ENCODE measurements around the gene EHMT1.

EHMT1 gene

GRCh38 chr9:137789295-137789895, 170.6 kb downstream of the EHMT1 start:
- Histone ChIP-seq H3K27me3 (replicated peaks) (no peaks in the 10 kb centered on the region), H3K4me3 (ENCODE audit: low read depth, low read length) (no peak overlapping the region), H3K27ac (no peak overlapping the region), H3K36me3 (replicated peaks) (peaks cover 26% of the 10 kb centered on the region)
- in situ Hi-C loops (cut with HindIII; ENCODE audit: low pct_ligation_motif_present, low sequenced_read_pairs), result no loop called here
- DNase-seq, result no peak
- TF ChIP-seq CTCF (IDR thresholded peaks at IDR 0.05; ENCODE audit: low read depth, low read length, missing control alignments), result no peak

- in situ Hi-C loops (cut with HindIII; ENCODE audit: low pct_ligation_motif_present, low sequenced_read_pairs), result no loop called here
- DNase-seq, result no peak
- TF ChIP-seq CTCF (IDR thresholded peaks at IDR 0.05; ENCODE audit: low read depth, low read length, missing control alignments), result no peak
- peaks cover 37% of the 10 kb centered on the region for H3K36me3 ChIP-seq (replicated peaks)
- no peaks in the 10 kb centered on the region for H3K27me3 ChIP-seq (replicated peaks)
- no peak overlapping the region for H3K27ac ChIP-seq
- H3K4me3 ChIP-seq (ENCODE audit: low read depth, low read length), result no peak overlapping the region
Observed at GRCh38 chr9:137791947-137792346, 173.1 kb downstream of the EHMT1 start.

GRCh38 chr9:137793196-137793841, 174.5 kb downstream of the EHMT1 start:
- no peak for TF ChIP-seq CTCF (IDR thresholded peaks at IDR 0.05; ENCODE audit: low read depth, low read length, missing control alignments)
- no peak overlapping the region for H3K27ac ChIP-seq
- H3K36me3 ChIP-seq (replicated peaks), result peaks cover 34% of the 10 kb centered on the region
- no peak for DNase-seq
- H3K27me3 ChIP-seq (replicated peaks), result no peaks in the 10 kb centered on the region
- in situ Hi-C loops (cut with HindIII; ENCODE audit: low pct_ligation_motif_present, low sequenced_read_pairs), result no loop called here
- no peak overlapping the region for H3K4me3 ChIP-seq (ENCODE audit: low read depth, low read length)

- Histone ChIP-seq H3K27me3 (replicated peaks) (no peaks in the 10 kb centered on the region), H3K4me3 (ENCODE audit: low read depth, low read length) (no peak overlapping the region), H3K27ac (no peak overlapping the region), H3K36me3 (replicated peaks) (peaks cover 34% of the 10 kb centered on the region)
- DNase-seq, result no peak
- TF ChIP-seq CTCF (IDR thresholded peaks at IDR 0.05; ENCODE audit: low read depth, low read length, missing control alignments), result no peak
- in situ Hi-C loops (cut with HindIII; ENCODE audit: low pct_ligation_motif_present, low sequenced_read_pairs), result no loop called here
Observed at GRCh38 chr9:137795156-137795666, 176.4 kb downstream of the EHMT1 start.

GRCh38 chr9:137797206-137798120, 178.7 kb downstream of the EHMT1 start:
- in situ Hi-C loops (cut with HindIII; ENCODE audit: low pct_ligation_motif_present, low sequenced_read_pairs), result no loop called here
- DNase-seq, result no peak
- no peak overlapping the region for H3K4me3 ChIP-seq (ENCODE audit: low read depth, low read length)
- H3K27ac ChIP-seq, result no peak overlapping the region
- TF ChIP-seq CTCF (IDR thresholded peaks at IDR 0.05; ENCODE audit: low read depth, low read length, missing control alignments), result no peak
- H3K36me3 ChIP-seq (replicated peaks), result peaks cover 37% of the 10 kb centered on the region
- no peaks in the 10 kb centered on the region for H3K27me3 ChIP-seq (replicated peaks)

Measured in brain microvascular endothelial cell (primary cell).